Measurements from ENCODE around the gene NUP35.
"Not testable (repeated sequence)": the region's sequence is repeated elsewhere in the genome, so short reads cannot be mapped to it uniquely, and the experiment has no call there.

The NUP35 gene

GRCh38 chr2:183125659-183126341, 1.6 kb downstream of the NUP35 start:
- in situ Hi-C loops (cut with MboI; ENCODE audit: low pct_unique_long_range_greater_than_20kb, low sequenced_read_pairs): no loop called here
- peak; percentile 52 for DNase-seq

- no peak for DNase-seq
- in situ Hi-C loops (cut with MboI; ENCODE audit: low pct_unique_long_range_greater_than_20kb, low sequenced_read_pairs): no loop called here
Measured at GRCh38 chr2:183126635-183127034, 2.4 kb downstream of the NUP35 start.

- DNase-seq: no peak
- in situ Hi-C loops (cut with MboI; ENCODE audit: low pct_unique_long_range_greater_than_20kb, low sequenced_read_pairs): no loop called here
Measured at GRCh38 chr2:183134016-183134415, 9.8 kb downstream of the NUP35 start.

GRCh38 chr2:183148955-183149354, 24.7 kb downstream of the NUP35 start:
- in situ Hi-C loops (cut with MboI; ENCODE audit: low pct_unique_long_range_greater_than_20kb, low sequenced_read_pairs): no loop called here
- DNase-seq: no peak

GRCh38 chr2:183149489-183149888, 25.2 kb downstream of the NUP35 start:
- no peak for DNase-seq
- in situ Hi-C loops (cut with MboI; ENCODE audit: low pct_unique_long_range_greater_than_20kb, low sequenced_read_pairs): no loop called here

GRCh38 chr2:183152280-183152679, 28.0 kb downstream of the NUP35 start:
- in situ Hi-C loops (cut with MboI; ENCODE audit: low pct_unique_long_range_greater_than_20kb, low sequenced_read_pairs): not testable (repeated sequence)

GRCh38 chr2:183153967-183154366, 29.7 kb downstream of the NUP35 start:
- DNase-seq: no peak
- in situ Hi-C loops (cut with MboI; ENCODE audit: low pct_unique_long_range_greater_than_20kb, low sequenced_read_pairs): no loop called here

More at GRCh38 chr2:183152280-183152679, 28.0 kb downstream of the NUP35 start:
- DNase-seq: not testable (repeated sequence)

- DNase-seq: peak; percentile 9
- in situ Hi-C loops (cut with MboI; ENCODE audit: low pct_unique_long_range_greater_than_20kb, low sequenced_read_pairs): not testable (repeated sequence)
Measured at GRCh38 chr2:183154772-183155171, 30.5 kb downstream of the NUP35 start.

- in situ Hi-C loops (cut with MboI; ENCODE audit: low pct_unique_long_range_greater_than_20kb, low sequenced_read_pairs): no loop called here
- no peak for DNase-seq
Measured at GRCh38 chr2:183157131-183157530, 32.9 kb downstream of the NUP35 start.

GRCh38 chr2:183162362-183162761, 38.1 kb downstream of the NUP35 start:
- no peak for DNase-seq
- in situ Hi-C loops (cut with MboI; ENCODE audit: low pct_unique_long_range_greater_than_20kb, low sequenced_read_pairs): no loop called here

- in situ Hi-C loops (cut with MboI; ENCODE audit: low pct_unique_long_range_greater_than_20kb, low sequenced_read_pairs): no loop called here
- DNase-seq: no peak
Measured at GRCh38 chr2:183163821-183164649, 39.8 kb downstream of the NUP35 start.

GRCh38 chr2:183164650-183165015, 40.4 kb downstream of the NUP35 start:
- in situ Hi-C loops (cut with MboI; ENCODE audit: low pct_unique_long_range_greater_than_20kb, low sequenced_read_pairs): no loop called here
- DNase-seq: no peak

- DNase-seq: no peak
- in situ Hi-C loops (cut with MboI; ENCODE audit: low pct_unique_long_range_greater_than_20kb, low sequenced_read_pairs): no loop called here
Measured at GRCh38 chr2:183166210-183166609, 42.0 kb downstream of the NUP35 start.

GRCh38 chr2:183166976-183167375, 42.7 kb downstream of the NUP35 start:
- in situ Hi-C loops (cut with MboI; ENCODE audit: low pct_unique_long_range_greater_than_20kb, low sequenced_read_pairs); DNase-seq: not testable (repeated sequence)

GRCh38 chr2:183172220-183172887, 48.1 kb downstream of the NUP35 start:
- DNase-seq: no peak
- in situ Hi-C loops (cut with MboI; ENCODE audit: low pct_unique_long_range_greater_than_20kb, low sequenced_read_pairs): no loop called here

- no peak for DNase-seq
Measured at GRCh38 chr2:183179156-183179555, 54.9 kb downstream of the NUP35 start.

GRCh38 chr2:183185534-183185933, 61.3 kb downstream of the NUP35 start:
- no peak for DNase-seq
- in situ Hi-C loops (cut with MboI; ENCODE audit: low pct_unique_long_range_greater_than_20kb, low sequenced_read_pairs): no loop called here

More at GRCh38 chr2:183179156-183179555, 54.9 kb downstream of the NUP35 start:
- in situ Hi-C loops (cut with MboI; ENCODE audit: low pct_unique_long_range_greater_than_20kb, low sequenced_read_pairs): no loop called here

GRCh38 chr2:183186296-183186695, 62.1 kb downstream of the NUP35 start:
- no peak for DNase-seq
- in situ Hi-C loops (cut with MboI; ENCODE audit: low pct_unique_long_range_greater_than_20kb, low sequenced_read_pairs): no loop called here

GRCh38 chr2:183186766-183187165, 62.5 kb downstream of the NUP35 start:
- in situ Hi-C loops (cut with MboI; ENCODE audit: low pct_unique_long_range_greater_than_20kb, low sequenced_read_pairs): no loop called here
- DNase-seq: no peak

- in situ Hi-C loops (cut with MboI; ENCODE audit: low pct_unique_long_range_greater_than_20kb, low sequenced_read_pairs): no loop called here
- DNase-seq: no peak
Measured at GRCh38 chr2:183192343-183192742, 68.1 kb downstream of the NUP35 start.
